ENCODE measurements around the gene GNPNAT1. TPM values are rescaled to one million over a fixed set of nuclear protein-coding genes. Genes with fewer than 3 reads are reported as not detected.

Gene GNPNAT1
- total RNA-seq: 23.8 and 33.8 TPM in 2 replicates

DNA sequence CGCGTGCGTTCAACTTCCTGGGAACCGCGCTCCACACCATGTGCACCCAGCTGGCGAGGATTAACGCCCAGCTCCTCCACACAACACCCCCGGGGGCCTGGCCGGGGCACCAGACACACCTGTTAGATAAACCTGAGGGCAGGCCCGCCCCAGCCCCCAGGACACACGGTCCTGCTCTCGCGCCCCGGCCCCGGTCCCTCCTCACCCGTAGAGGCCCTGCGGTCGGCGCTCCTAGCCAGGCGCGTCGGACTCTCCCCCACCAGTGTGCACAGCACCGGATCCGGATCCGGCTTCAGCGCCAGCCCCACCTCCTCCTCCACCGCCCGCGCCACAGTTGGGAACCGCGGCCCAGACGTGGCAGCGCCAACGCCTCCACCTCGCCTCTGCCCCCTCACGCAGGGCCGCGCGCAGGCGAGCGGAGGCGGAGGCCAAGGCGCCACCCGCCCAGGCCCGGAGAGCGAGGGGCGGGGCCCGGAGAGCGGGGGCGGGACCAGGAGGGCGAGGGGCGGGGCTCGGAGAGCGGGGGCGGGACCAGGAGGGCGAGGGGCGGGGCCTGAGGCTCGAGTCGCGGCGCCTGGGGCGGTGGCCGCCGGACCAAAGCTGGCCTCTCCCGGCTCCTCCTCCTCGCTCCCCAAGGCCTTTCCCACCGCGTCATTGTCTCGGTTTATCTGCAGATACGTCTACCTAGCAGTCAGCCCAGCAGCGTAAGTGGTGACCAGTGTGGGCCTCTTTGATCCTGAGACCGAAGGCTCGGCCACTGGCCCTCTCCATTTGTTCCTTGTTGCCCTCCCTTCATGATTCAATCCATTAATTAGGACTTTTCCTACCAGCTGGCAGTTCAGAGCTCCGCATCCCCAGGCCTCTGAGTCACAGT, at the start of gene GNPNAT1:
TSS of gene GNPNAT1 (minus strand) at position 385 of the 874 bp plus-strand sequence. CDS start 6,957 bp downstream, outside the sequence.
- peak; percentile 97 for DNase-seq

DNA sequence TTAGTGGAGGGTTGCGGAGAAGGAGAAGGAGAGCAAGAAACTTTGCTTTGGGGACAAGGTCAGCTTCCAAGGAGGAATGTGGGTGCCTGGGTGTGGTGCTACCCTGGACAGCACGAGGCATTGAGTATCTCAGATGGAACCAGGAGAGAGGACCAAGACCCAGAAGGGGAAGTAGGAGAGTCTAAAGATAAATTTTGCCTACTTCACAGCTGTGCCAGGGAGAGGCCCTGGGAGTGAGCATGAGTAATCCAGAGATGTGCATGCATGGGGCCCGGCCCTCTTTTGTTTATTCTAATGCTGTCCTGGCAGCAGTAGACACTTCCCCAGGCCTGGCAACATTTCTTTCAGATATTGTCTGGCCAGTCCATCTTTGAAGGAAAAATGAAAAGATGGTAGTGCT, 49.5 kb upstream of the GNPNAT1 start:
- DNase-seq: peak; percentile 32

- no peak for DNase-seq
Observed at GRCh38 chr14:52837451-52837850, 46.0 kb upstream of the GNPNAT1 start.

- DNase-seq: no peak
Observed at GRCh38 chr14:52836063-52836462, 44.7 kb upstream of the GNPNAT1 start.

DNA sequence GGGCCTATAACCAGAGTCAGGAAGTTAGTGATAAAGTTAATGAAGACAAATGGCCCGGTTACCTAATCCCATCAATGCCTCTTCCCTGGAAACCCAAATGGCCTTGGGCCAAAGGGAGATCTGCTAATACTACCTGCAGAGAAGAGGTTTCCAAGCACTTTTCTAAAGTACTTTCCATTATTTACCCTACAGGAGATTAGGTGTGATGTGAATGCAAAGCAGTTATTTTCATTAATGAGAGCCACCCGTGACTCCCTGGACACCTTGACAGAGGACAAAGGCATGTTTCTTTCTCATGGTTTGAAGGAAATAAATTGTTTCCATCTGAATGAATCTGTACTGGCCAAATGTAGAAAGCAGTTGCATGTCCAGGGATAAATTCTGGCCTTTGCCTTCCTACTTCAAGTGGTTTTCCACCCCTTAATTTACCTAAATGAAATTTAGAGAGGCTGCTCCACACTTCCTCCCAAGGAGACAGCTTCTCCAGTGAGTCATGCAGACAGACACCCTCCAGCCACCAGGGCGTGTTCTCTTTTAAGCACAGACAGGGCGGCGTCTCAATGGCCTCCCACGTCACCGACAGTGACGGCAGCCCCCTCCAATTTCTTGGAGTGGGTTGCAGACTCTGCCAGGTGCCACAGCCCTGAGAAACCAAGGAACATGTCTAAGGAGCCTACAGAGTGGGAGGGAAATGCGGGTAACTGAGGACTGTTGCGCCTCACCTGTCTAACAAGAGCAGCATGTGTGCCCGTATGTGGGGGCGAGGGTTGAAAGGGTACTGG, 43.9 kb upstream of the GNPNAT1 start:
- DNase-seq: no peak

- peak; percentile 68 for DNase-seq
Observed at GRCh38 chr14:52834440-52834842, 43.0 kb upstream of the GNPNAT1 start.

- DNase-seq: no peak
Observed at GRCh38 chr14:52833891-52834290, 42.5 kb upstream of the GNPNAT1 start.

- no peak for DNase-seq
Observed at GRCh38 chr14:52829527-52830185, 38.2 kb upstream of the GNPNAT1 start.

GRCh38 chr14:52827426-52827825, 36.0 kb upstream of the GNPNAT1 start:
- no peak for DNase-seq

DNA sequence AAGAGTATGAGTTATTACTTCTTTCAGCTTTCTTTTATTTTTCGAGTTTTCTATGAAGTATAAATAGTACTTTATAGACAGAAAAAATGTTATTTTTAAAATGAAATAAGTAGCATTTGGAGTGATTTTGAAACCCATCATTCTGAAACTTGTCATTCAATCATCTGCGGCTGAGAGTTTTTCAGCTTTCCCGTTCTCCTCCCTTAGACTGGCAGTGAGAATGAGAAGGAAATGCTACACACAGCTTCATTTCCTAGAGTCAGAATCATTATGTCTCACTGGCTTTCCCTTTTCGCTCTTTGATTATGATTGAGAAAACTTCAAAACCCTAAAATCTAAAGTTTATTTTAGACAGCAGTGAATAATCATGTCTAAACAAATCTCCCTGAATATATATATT, 33.7 kb upstream of the GNPNAT1 start:
- DNase-seq: peak; percentile 51

DNA sequence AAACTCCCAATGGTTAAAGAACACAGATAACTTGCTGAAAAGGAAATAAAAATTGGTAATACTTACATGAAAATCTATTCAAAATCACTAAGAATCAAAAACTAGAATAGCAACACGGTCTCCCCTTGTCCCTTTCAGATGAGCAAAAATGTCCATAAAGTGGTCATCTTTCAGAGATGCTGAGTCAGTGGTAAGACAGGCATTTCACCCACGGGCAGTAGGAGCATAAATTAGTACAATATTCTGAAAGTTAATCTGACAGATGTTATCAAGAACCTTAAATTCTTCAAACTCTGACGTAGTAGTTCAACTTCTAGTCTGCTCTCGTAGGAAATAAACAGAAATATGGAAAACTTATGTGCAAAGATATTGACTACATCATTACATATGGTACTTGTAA, 33.1 kb upstream of the GNPNAT1 start:
- no peak for DNase-seq

GRCh38 chr14:52821805-52822250, 30.4 kb upstream of the GNPNAT1 start:
- DNase-seq: no peak

GRCh38 chr14:52808101-52808500, 16.7 kb upstream of the GNPNAT1 start:
- no peak for DNase-seq

- no peak for DNase-seq
Observed at GRCh38 chr14:52806115-52806514, 14.7 kb upstream of the GNPNAT1 start.

DNA sequence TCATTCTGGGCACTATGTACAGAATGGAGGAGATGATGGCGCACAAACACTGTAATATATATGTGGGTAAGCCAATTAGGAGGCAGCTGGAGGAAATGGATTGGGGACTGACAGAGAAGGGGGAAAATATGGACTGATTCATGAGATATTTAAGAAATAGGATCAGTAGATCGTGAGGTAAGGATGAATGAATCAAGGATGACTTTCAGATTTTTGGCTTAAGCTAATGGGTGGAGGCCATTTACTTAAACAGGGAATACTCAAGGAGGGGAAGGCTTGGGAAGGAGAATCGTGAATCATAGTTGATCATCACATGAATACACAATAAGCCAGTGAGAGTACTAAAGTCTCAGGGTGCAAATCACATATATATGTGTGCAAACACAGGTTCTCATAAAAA, 11.2 kb upstream of the GNPNAT1 start:
- no peak for DNase-seq

GRCh38 chr14:52801014-52801712, 9.8 kb upstream of the GNPNAT1 start:
- DNase-seq: peak; percentile 33

DNA sequence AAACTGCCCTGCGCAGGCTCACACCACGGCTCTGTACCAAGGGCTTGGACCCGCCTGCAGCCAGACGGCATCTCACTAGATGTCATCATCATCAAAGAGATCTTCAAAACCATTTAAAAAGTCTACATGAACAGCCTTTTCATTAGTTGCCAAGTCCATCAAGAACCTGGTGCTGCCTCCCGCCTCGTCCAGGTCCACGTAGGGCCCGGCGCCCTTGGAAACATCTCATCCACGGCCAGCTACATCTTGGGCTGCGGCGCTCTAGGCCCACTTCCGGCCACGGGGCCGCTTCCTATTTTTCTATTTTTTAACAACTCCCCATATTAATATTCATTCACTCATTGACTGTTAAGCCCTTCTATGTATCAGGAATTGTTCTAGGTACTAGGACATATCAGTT, 7.4 kb upstream of the GNPNAT1 start:
- no peak for DNase-seq

DNA sequence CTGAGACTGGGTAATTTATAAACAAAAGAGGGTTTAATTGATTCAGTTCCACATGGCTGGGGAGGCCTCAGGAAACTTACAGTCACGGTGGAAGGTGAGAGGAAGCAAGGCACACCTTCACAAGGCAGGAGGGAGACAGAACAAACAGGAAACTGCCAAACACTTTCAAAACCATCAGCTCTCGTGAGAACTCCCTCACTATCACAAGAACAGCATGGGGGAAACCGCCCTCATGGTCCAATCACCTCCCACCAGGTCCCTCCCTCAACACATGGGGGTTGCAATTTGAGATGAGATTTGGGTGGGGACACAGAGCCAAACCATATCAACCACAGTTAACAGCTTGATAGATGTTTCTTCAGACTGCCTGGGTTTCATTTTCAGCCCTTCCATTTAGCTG, 6.2 kb upstream of the GNPNAT1 start:
- no peak for DNase-seq

GRCh38 chr14:52793061-52793460, 1.7 kb upstream of the GNPNAT1 start:
- no peak for DNase-seq

GRCh38 chr14:52792097-52792415, 649 bp upstream of the GNPNAT1 start:
- no peak for DNase-seq

DNA sequence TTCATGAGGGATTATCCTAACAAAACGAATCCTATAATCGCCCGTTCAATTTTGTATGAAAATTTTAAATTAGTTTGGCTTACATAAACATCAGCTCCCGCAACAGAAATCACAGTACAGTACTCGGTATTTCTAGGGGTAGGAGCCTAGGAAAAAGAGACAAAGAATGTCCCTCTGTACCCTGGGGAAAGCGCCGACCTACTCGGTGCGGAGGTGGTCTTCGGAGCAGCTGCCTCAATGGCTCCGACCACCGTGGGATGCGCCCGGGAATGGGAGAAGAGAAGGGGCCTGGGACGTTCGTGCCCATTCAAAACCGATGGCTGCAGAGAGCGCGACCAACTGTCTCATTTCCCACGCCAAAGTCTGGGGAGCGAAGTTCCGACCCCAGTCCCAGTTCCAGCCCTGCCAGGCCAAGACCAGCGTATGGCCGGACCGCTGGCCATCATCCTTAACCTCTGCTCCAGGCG, 618 bp downstream of the GNPNAT1 start:
- DNase-seq: peak; percentile 55

- peak; percentile 25 for DNase-seq
Observed at GRCh38 chr14:52790011-52790755, 1.2 kb downstream of the GNPNAT1 start.

Measured in dermis blood vessel endothelial cell (primary cell).